HG03039 (cell line): ENCODE measurements around the gene TPD52L1.
"Not testable (repeated sequence)": the region's sequence is repeated elsewhere in the genome, so short reads cannot be mapped to it uniquely, and the experiment has no call there.

Experiments
- ATAC-seq: cut with Tn5 transposase; IDR thresholded peaks from one replicate; pipeline ENCODE4 v1.9.1; 2021; ENCODE audit warnings: mild to moderate bottlenecking, moderate library complexity; ENCODE audit not compliant: unreplicated experiment

Gene TPD52L1

GRCh38 chr6:125153391-125154117, at the start of gene TPD52L1:
Gene TPD52L1 (plus strand): TSS chr6:125153773. CDS start chr6:125153952, 179 bp downstream.
- ATAC-seq: peak; percentile 97

- no peak for ATAC-seq
Observed at GRCh38 chr6:125104425-125104824, 49.1 kb upstream of the TPD52L1 start.

GRCh38 chr6:125107048-125107447, 46.5 kb upstream of the TPD52L1 start:
- no peak for ATAC-seq

GRCh38 chr6:125107896-125108295, 45.7 kb upstream of the TPD52L1 start:
- no peak for ATAC-seq

- ATAC-seq: no peak
Observed at GRCh38 chr6:125110056-125110455, 43.5 kb upstream of the TPD52L1 start.

GRCh38 chr6:125111219-125111983, 42.2 kb upstream of the TPD52L1 start:
- no peak for ATAC-seq

- ATAC-seq: no peak
Observed at GRCh38 chr6:125112934-125113333, 40.6 kb upstream of the TPD52L1 start.

- no peak for ATAC-seq
Observed at GRCh38 chr6:125114248-125114858, 39.2 kb upstream of the TPD52L1 start.

GRCh38 chr6:125116170-125116569, 37.4 kb upstream of the TPD52L1 start:
- no peak for ATAC-seq

- no peak for ATAC-seq
Observed at GRCh38 chr6:125116710-125117109, 36.9 kb upstream of the TPD52L1 start.

GRCh38 chr6:125117818-125118217, 35.8 kb upstream of the TPD52L1 start:
- no peak for ATAC-seq

GRCh38 chr6:125120054-125120590, 33.5 kb upstream of the TPD52L1 start:
- no peak for ATAC-seq

GRCh38 chr6:125121894-125122293, 31.7 kb upstream of the TPD52L1 start:
- no peak for ATAC-seq

- no peak for ATAC-seq
Observed at GRCh38 chr6:125123051-125123450, 30.5 kb upstream of the TPD52L1 start.

GRCh38 chr6:125123468-125124048, 30.0 kb upstream of the TPD52L1 start:
- ATAC-seq: no peak

- ATAC-seq: no peak
Observed at GRCh38 chr6:125124049-125124669, 29.4 kb upstream of the TPD52L1 start.

GRCh38 chr6:125125856-125126255, 27.7 kb upstream of the TPD52L1 start:
- not testable (repeated sequence) for ATAC-seq

GRCh38 chr6:125129354-125129753, 24.2 kb upstream of the TPD52L1 start:
- no peak for ATAC-seq

- ATAC-seq: no peak
Observed at GRCh38 chr6:125132058-125132457, 21.5 kb upstream of the TPD52L1 start.

GRCh38 chr6:125136378-125136777, 17.2 kb upstream of the TPD52L1 start:
- no peak for ATAC-seq

GRCh38 chr6:125138083-125138482, 15.5 kb upstream of the TPD52L1 start:
- no peak for ATAC-seq
